ENCODE measurements around the gene EIF2AK3.

DNA sequence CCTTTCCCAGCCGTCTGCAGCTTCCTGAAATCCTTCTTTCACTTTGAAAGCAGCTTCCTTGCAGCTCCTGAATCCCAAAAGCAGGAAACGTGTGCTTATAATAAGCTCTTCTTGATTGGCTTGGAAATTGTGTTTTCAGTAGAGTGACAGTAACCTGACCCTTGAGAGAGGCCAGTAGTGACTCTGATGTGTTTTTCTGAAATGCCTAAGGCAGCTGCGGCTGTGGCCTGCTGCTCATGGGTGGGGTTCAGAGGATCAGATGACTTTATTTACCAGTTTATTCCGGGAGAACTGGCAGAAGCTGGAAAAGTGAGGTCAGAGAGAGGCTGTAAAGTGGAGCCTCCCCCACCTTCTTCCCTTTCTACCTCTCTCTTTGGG lies 32.3 kb upstream of the EIF2AK3 start:
- TF ChIP-seq, protein P1, sequence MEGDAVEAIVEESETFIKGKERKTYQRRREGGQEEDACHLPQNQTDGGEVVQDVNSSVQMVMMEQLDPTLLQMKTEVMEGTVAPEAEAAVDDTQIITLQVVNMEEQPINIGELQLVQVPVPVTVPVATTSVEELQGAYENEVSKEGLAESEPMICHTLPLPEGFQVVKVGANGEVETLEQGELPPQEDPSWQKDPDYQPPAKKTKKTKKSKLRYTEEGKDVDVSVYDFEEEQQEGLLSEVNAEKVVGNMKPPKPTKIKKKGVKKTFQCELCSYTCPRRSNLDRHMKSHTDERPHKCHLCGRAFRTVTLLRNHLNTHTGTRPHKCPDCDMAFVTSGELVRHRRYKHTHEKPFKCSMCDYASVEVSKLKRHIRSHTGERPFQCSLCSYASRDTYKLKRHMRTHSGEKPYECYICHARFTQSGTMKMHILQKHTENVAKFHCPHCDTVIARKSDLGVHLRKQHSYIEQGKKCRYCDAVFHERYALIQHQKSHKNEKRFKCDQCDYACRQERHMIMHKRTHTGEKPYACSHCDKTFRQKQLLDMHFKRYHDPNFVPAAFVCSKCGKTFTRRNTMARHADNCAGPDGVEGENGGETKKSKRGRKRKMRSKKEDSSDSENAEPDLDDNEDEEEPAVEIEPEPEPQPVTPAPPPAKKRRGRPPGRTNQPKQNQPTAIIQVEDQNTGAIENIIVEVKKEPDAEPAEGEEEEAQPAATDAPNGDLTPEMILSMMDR (IDR thresholded peaks at IDR 0.05) = no peak
- TF ChIP-seq RAD21 (conservative IDR thresholded peaks at IDR 0.05 in 1 of 2, IDR thresholded peaks at IDR 0.05 in 1 of 2) = no peak
- TF ChIP-seq MAZ (IDR thresholded peaks at IDR 0.05; ENCODE audit: borderline replicate concordance, low read depth, low read length) = no peak

Measured in A549 (cell line).